Measurements from ENCODE around the gene PTCHD1.

- TF ChIP-seq MYC (IDR thresholded peaks at IDR 0.05; ENCODE audit: borderline replicate concordance, low read length) (no peak), MAFK (IDR thresholded peaks at IDR 0.05; ENCODE audit: partially characterized antibody) (no peak), POLR2A (IDR thresholded peaks at IDR 0.05; ENCODE audit: low read length) (no peak), RCOR1 (IDR thresholded peaks at IDR 0.05; ENCODE audit: low read depth, low read length) (no peak), ESRRA (IDR thresholded peaks at IDR 0.05; ENCODE audit: borderline replicate concordance, low read length) (no peak), EP300 (IDR thresholded peaks at IDR 0.05) (no peak), JUN (IDR thresholded peaks at IDR 0.05) (no peak), REST (IDR thresholded peaks at IDR 0.05) (no peak), CHD2 (IDR thresholded peaks at IDR 0.05; ENCODE audit: low read length, partially characterized antibody) (no peak), KDM1A (IDR thresholded peaks at IDR 0.05; ENCODE audit: low read depth) (no peak)
- TF ChIP-seq, protein P1, sequence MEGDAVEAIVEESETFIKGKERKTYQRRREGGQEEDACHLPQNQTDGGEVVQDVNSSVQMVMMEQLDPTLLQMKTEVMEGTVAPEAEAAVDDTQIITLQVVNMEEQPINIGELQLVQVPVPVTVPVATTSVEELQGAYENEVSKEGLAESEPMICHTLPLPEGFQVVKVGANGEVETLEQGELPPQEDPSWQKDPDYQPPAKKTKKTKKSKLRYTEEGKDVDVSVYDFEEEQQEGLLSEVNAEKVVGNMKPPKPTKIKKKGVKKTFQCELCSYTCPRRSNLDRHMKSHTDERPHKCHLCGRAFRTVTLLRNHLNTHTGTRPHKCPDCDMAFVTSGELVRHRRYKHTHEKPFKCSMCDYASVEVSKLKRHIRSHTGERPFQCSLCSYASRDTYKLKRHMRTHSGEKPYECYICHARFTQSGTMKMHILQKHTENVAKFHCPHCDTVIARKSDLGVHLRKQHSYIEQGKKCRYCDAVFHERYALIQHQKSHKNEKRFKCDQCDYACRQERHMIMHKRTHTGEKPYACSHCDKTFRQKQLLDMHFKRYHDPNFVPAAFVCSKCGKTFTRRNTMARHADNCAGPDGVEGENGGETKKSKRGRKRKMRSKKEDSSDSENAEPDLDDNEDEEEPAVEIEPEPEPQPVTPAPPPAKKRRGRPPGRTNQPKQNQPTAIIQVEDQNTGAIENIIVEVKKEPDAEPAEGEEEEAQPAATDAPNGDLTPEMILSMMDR (IDR thresholded peaks at IDR 0.05), result no peak
- TF ChIP-seq, protein P2, sequence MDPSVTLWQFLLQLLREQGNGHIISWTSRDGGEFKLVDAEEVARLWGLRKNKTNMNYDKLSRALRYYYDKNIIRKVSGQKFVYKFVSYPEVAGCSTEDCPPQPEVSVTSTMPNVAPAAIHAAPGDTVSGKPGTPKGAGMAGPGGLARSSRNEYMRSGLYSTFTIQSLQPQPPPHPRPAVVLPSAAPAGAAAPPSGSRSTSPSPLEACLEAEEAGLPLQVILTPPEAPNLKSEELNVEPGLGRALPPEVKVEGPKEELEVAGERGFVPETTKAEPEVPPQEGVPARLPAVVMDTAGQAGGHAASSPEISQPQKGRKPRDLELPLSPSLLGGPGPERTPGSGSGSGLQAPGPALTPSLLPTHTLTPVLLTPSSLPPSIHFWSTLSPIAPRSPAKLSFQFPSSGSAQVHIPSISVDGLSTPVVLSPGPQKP (IDR thresholded peaks at IDR 0.05; ENCODE audit: low read depth, low read length), result no peak
Observed at GRCh38 chrX:23392195-23392594, 57.5 kb downstream of the PTCHD1 start.
